ENCODE data around the gene CLCN4.

GRCh38 chrX:10159145-10159468 lies 2.3 kb downstream of the CLCN4 start:
- no peak for TF ChIP-seq MAX (IDR thresholded peaks at IDR 0.05; ENCODE audit: low read depth, low read length)
- TF ChIP-seq CTCF (IDR thresholded peaks at IDR 0.05; ENCODE audit: low read depth, low read length) = no peak
- no peak for TF ChIP-seq POLR2A (IDR thresholded peaks at IDR 0.05; ENCODE audit: extremely low read depth, insufficient read length)
- TF ChIP-seq MYC (IDR thresholded peaks at IDR 0.05; ENCODE audit: low read depth, low read length) = no peak
